Muscle layer of colon (tissue), 2 donors: Measurements from ENCODE around the gene TCF12.
A peak's percentile ranks its signal among the peaks of the same experiment; 100 is the strongest.
"Not testable (repeated sequence)": the region's sequence is repeated elsewhere in the genome, so short reads cannot be mapped to it uniquely, and the experiment has no call there.

ENCODE experiments used
- H3K27ac ChIP-seq: one replicate; pipeline ENCODE4 v1.7.0; 2013; ENCODE audit warnings: low read depth, mild to moderate bottlenecking, low read length, moderate library complexity
- H3K27me3 ChIP-seq, 2 donors: one replicate each; pipeline ENCODE4 v1.7.0; 2013; ENCODE audit warnings: low read length in 2 of 2, mild to moderate bottlenecking in 2 of 2; ENCODE audit not compliant: insufficient read depth in 2 of 2, control insufficient read depth in 1 of 2
- H3K36me3 ChIP-seq: one replicate; pipeline ENCODE4 v1.7.0; 2013; ENCODE audit warnings: mild to moderate bottlenecking, low read length; ENCODE audit not compliant: insufficient read depth
- H3K4me1 ChIP-seq: one replicate; pipeline ENCODE4 v1.7.0; 2013; ENCODE audit warnings: mild to moderate bottlenecking, low read length; ENCODE audit not compliant: insufficient read depth
- H3K4me3 ChIP-seq, 2 donors: one replicate each; pipeline ENCODE4 v1.7.0; 2013; ENCODE audit warnings: low read length in 2 of 2, low read depth in 1 of 2, mild to moderate bottlenecking in 1 of 2, moderate library complexity in 1 of 2
- H3K9ac ChIP-seq: one replicate; pipeline ENCODE4 v1.7.0; 2013; ENCODE audit warnings: low read length
- H3K9me3 ChIP-seq: one replicate; pipeline ENCODE4 v1.7.0; 2013; ENCODE audit warnings: mild to moderate bottlenecking, low read length
- donor health status: abdominal sarcoma.
- donor health status: Adenocarcinoma of cecum.

TCF12 gene

GRCh38 chr15:56917652-56918045, 795 bp upstream of the TCF12 start:
- Histone ChIP-seq H3K4me3 (peak overlapping the region; percentile 88 to 94), H3K27me3 (no peaks in the 10 kb centered on the region), H3K4me1 (peaks cover 23% of the 10 kb centered on the region), H3K27ac (peak overlapping the region; percentile 85), H3K36me3 (no peaks in the 10 kb centered on the region), H3K9ac (peak overlapping the region; percentile 62), H3K9me3 (no peaks in the 10 kb centered on the region)

- Histone ChIP-seq H3K36me3 (no peaks in the 10 kb centered on the region), H3K4me1 (peaks cover 27% of the 10 kb centered on the region), H3K9me3 (no peaks in the 10 kb centered on the region), H3K4me3 (peak overlapping the region; percentile 88 to 94), H3K9ac (peak overlapping the region; percentile 46), H3K27ac (peak overlapping the region; percentile 85), H3K27me3 (no peaks in the 10 kb centered on the region)
Measured at GRCh38 chr15:56919031-56919608, 676 bp downstream of the TCF12 start.

GRCh38 chr15:56919609-56920366, 1.3 kb downstream of the TCF12 start:
- H3K36me3 ChIP-seq = no peaks in the 10 kb centered on the region
- no peaks in the 10 kb centered on the region for H3K9me3 ChIP-seq
- no peaks in the 10 kb centered on the region for H3K27me3 ChIP-seq
- H3K4me3 ChIP-seq = peak overlapping the region; percentile 88 to 94
- peak overlapping the region; percentile 85 for H3K27ac ChIP-seq
- H3K9ac ChIP-seq = peak overlapping the region; percentile 73
- H3K4me1 ChIP-seq = peaks cover 27% of the 10 kb centered on the region

- H3K4me1 ChIP-seq = peaks cover 27% of the 10 kb centered on the region
Measured at GRCh38 chr15:56920367-56920627, 1.9 kb downstream of the TCF12 start.

GRCh38 chr15:56923174-56923591, 4.7 kb downstream of the TCF12 start:
- Histone ChIP-seq H3K9ac (no peak overlapping the region), H3K36me3 (no peaks in the 10 kb centered on the region), H3K4me3 (no peak overlapping the region), H3K9me3 (no peaks in the 10 kb centered on the region), H3K27ac (no peak overlapping the region), H3K4me1 (peaks cover 21% of the 10 kb centered on the region), H3K27me3 (no peaks in the 10 kb centered on the region)

More at GRCh38 chr15:56920367-56920627, 1.9 kb downstream of the TCF12 start:
- peak overlapping the region; percentile 88 to 94 for H3K4me3 ChIP-seq
- no peaks in the 10 kb centered on the region for H3K9me3 ChIP-seq
- H3K9ac ChIP-seq = peak overlapping the region; percentile 15
- no peaks in the 10 kb centered on the region for H3K27me3 ChIP-seq
- no peak overlapping the region for H3K27ac ChIP-seq
- no peaks in the 10 kb centered on the region for H3K36me3 ChIP-seq

- no peaks in the 10 kb centered on the region for H3K9me3 ChIP-seq
- no peaks in the 10 kb centered on the region for H3K36me3 ChIP-seq
- H3K4me3 ChIP-seq = no peak overlapping the region
- peaks cover 35% of the 10 kb centered on the region for H3K4me1 ChIP-seq
- H3K27ac ChIP-seq = no peak overlapping the region
- H3K27me3 ChIP-seq = no peaks in the 10 kb centered on the region
- H3K9ac ChIP-seq = no peak overlapping the region
Measured at GRCh38 chr15:56927816-56928215, 9.4 kb downstream of the TCF12 start.

GRCh38 chr15:56929399-56929798, 11.0 kb downstream of the TCF12 start:
- Histone ChIP-seq H3K4me1 (peaks cover 35% of the 10 kb centered on the region), H3K36me3 (no peaks in the 10 kb centered on the region), H3K9ac (no peak overlapping the region), H3K27ac (no peak overlapping the region), H3K27me3 (no peaks in the 10 kb centered on the region), H3K4me3 (no peak overlapping the region), H3K9me3 (no peaks in the 10 kb centered on the region)

- no peak overlapping the region for H3K27ac ChIP-seq
- H3K27me3 ChIP-seq = no peaks in the 10 kb centered on the region
- no peak overlapping the region for H3K9ac ChIP-seq
- H3K9me3 ChIP-seq = no peaks in the 10 kb centered on the region
- peaks cover 35% of the 10 kb centered on the region for H3K4me1 ChIP-seq
- peaks cover 4% of the 10 kb centered on the region for H3K36me3 ChIP-seq
- no peak overlapping the region for H3K4me3 ChIP-seq
Measured at GRCh38 chr15:56929933-56930332, 11.5 kb downstream of the TCF12 start.

- Histone ChIP-seq H3K27ac (no peak overlapping the region), H3K9me3 (no peaks in the 10 kb centered on the region), H3K4me3 (no peak overlapping the region), H3K36me3 (peaks cover 4% of the 10 kb centered on the region), H3K9ac (no peak overlapping the region), H3K4me1 (peaks cover 35% of the 10 kb centered on the region), H3K27me3 (no peaks in the 10 kb centered on the region)
Measured at GRCh38 chr15:56930669-56931313, 12.3 kb downstream of the TCF12 start.

GRCh38 chr15:56931639-56932508, 13.4 kb downstream of the TCF12 start:
- Histone ChIP-seq H3K4me3 (no peak overlapping the region), H3K4me1 (peaks cover 27% of the 10 kb centered on the region), H3K27me3 (no peaks in the 10 kb centered on the region), H3K9me3 (no peaks in the 10 kb centered on the region), H3K27ac (no peak overlapping the region), H3K36me3 (peaks cover 4% of the 10 kb centered on the region), H3K9ac (no peak overlapping the region)

GRCh38 chr15:56932509-56932868, 14.0 kb downstream of the TCF12 start:
- H3K27ac ChIP-seq = not testable (repeated sequence)

More at GRCh38 chr15:56932509-56932868, 14.0 kb downstream of the TCF12 start:
- peaks cover 27% of the 10 kb centered on the region for H3K4me1 ChIP-seq
- H3K27me3 ChIP-seq, H3K9me3 ChIP-seq, H3K9ac ChIP-seq, H3K4me3 ChIP-seq, H3K36me3 ChIP-seq: not testable (repeated sequence)
